Right cardiac atrium (tissue), 5 donors: ENCODE measurements around the gene CTPS2. TPM values are rescaled to one million over a fixed set of nuclear protein-coding genes. Genes with fewer than 3 reads are reported as not detected.
A peak's percentile ranks its signal among the peaks of the same experiment; 100 is the strongest.
"Not testable (repeated sequence)": the region's sequence is repeated elsewhere in the genome, so short reads cannot be mapped to it uniquely, and the experiment has no call there.

Source experiments
- ATAC-seq, 2 donors: fragments of 200-7000 bp; cut with Tn5 transposase; one replicate each; pipeline versions ENCODE4 v1.8.0 to v1.9.1; 2020; ENCODE audit warnings: moderate library complexity in 2 of 2, mild to moderate bottlenecking in 1 of 2
- DNase-seq, 3 donors: peaks; one replicate each; pipeline ENCODE4 v3.0.0-alpha.2; 2020
- H3K27ac ChIP-seq: one replicate; pipeline ENCODE4 v1.5.1; 2013; ENCODE audit warnings: mild to moderate bottlenecking, low read length, control low read depth, moderate library complexity
- H3K27me3 ChIP-seq: one replicate; pipeline ENCODE4 v1.6.1; 2013; ENCODE audit not compliant: control insufficient read depth, insufficient read depth
- H3K4me1 ChIP-seq: one replicate; pipeline ENCODE4 v1.6.1; 2013; ENCODE audit warnings: low read length; ENCODE audit not compliant: control insufficient read depth, insufficient read depth
- H3K4me3 ChIP-seq: one replicate; pipeline ENCODE4 v1.5.1; 2013; ENCODE audit warnings: low read length, control low read depth
- H3K9me3 ChIP-seq: one replicate; pipeline ENCODE4 v1.6.1; 2013; ENCODE audit warnings: low read length; ENCODE audit not compliant: control insufficient read depth
- WGBS: extraction: QIAGEN DNeasy Blood & Tissue Kit; methylation state at CpG from one replicate; pipeline ENCODE4 v1.1.7; 2013; 5-methylcytosine and 5-hydroxymethylcytosine counted together
- intact Hi-C, 4 donors: fragments of 100-400 bp; cut with DNase I; formaldehyde crosslinking; loops; one replicate each; pipeline versions ENCODE4 v1.11.0 to v1.14.0; 2022 to 2023
- polyA plus RNA-seq: library from polyadenylated mRNA; stranded (reverse); fragments of 200-250 nt; gene quantifications from one replicate; pipeline ENCODE4 v1.2.3, GENCODE V29; 2013
- total RNA-seq, 4 donors: library from RNA; stranded (reverse); fragmentation: NEBNext Ultra II Directional; extraction: Animal tissue kit (Norgen Biotek cat#: 25700); gene quantifications; one replicate each; pipeline ENCODE4 v1.2.1, GENCODE V29; 2021
- donor health status: healthy with polysubstance abuse.
- donor health status: DM: no; HTN: yes; CAD: no.
- donor health status: DM: no; HTN: no; CAD: no.
- donor health status: DM: no; HTN: yes; CAD: no; lungs with severe emphysema.
- donor health status: DM: yes; HTN: yes; CAD: no.

CTPS2 gene
- total and polyA plus RNA-seq, 5 donors: 4.0 to 6.8 (median 6.1) TPM

- Histone ChIP-seq H3K27ac (no peak overlapping the region), H3K27me3 (no peaks in the 10 kb centered on the region), H3K4me1 (no peaks in the 10 kb centered on the region), H3K4me3 (no peak overlapping the region), H3K9me3 (no peaks in the 10 kb centered on the region)
- WGBS: 14% methylated on average over 4 of the region's 4 CpGs
- no peak for ATAC-seq
- no peak for DNase-seq
- intact Hi-C loops: no loop called here
These were observed 78.7 kb downstream of the CTPS2 start for GRCh38 chrX:16633754-16634153.

DNA sequence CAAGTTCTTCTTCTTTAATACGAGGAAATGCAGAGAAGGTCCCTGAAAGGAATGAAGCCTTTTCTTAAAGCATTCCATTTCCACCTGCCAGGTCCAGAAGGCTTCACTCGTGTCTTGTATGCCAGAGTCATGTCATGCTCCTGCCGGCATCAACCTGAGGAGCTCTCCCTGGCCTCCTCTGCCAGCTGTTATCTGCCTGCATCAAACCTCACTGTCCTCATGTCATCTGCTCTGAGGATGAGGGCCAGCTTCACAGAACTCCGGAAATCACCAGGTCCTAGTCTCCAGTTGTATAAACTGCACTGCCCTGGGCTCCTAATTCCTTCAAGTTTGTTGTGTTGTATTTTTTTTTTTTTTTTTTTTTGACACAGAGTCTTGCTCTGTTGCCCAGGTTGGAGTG is 82.6 kb downstream of the CTPS2 start:
- Histone ChIP-seq H3K4me3 (no peak overlapping the region), H3K27ac (no peak overlapping the region), H3K27me3 (no peaks in the 10 kb centered on the region), H3K4me1 (no peaks in the 10 kb centered on the region), H3K9me3 (no peaks in the 10 kb centered on the region)
- intact Hi-C loops: no loop called here
- 52% methylated on average over 4 of the region's 4 CpGs for WGBS
- no peak for ATAC-seq
- DNase-seq: no peak

DNA sequence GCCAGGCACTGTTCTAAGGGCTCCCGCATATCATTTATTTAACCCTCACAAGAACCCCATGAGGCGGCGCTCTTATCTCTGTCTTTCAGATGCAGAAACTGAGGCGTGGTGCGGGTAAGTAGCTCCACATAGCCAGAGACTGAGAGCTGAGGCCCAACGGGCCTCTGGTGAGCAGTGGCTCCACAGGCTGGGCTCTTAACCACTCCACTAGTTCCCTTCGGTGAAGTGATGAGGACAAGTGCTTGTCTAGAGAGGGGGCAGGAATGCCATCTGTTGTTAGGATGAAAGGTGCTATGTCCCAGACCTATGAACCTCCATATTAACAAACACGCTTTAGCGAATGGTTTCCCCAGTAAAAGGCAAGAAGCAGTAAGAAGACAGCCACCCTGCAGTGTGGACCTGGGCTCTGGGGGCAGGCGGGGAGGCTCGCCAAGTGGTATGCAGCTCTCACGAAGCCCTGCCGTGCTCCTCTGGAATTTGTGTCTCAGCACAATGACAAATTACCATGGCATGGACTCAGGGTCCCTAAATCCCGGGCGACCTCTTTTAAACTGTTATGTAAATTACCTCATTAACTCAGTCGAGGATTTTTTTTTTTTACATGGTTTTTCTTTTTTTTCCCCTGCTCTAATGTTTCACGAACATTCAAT is 83.4 kb downstream of the CTPS2 start:
- Histone ChIP-seq H3K27ac (no peak overlapping the region), H3K27me3 (no peaks in the 10 kb centered on the region), H3K4me1 (no peaks in the 10 kb centered on the region), H3K9me3 (no peaks in the 10 kb centered on the region), H3K4me3 (no peak overlapping the region)
- intact Hi-C loops: no loop called here
- 70% methylated on average over 17 of the region's 17 CpGs for WGBS
- DNase-seq (no peak), ATAC-seq (peak in 1 of 2 donors; percentile 42)

DNA sequence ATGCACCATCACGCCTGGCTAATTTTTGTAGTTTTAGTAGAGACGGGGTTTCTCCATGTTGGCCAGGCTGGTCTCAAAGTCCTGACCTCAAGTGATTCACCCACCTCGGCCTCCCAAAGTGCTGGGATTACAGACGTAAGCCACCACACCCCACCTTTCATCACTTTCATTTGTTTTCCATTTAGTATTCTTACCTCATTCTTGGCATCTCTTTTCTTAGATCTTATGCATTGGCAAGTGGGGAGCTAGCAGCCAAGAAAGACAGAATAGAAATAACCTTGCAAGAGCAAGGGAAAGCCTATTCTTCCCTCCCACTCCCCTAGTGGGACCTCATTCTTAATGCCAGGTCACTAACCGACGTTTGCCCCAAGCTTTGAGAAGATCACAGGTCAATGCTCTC is 84.0 kb downstream of the CTPS2 start:
- H3K4me3 ChIP-seq, intact Hi-C loops, H3K9me3 ChIP-seq, H3K27ac ChIP-seq, DNase-seq, H3K27me3 ChIP-seq, H3K4me1 ChIP-seq: not testable (repeated sequence)
- 70% methylated on average over 6 of the region's 6 CpGs for WGBS
- peak in 1 of 2 donors; percentile 23 for ATAC-seq

- 98% methylated on average over 2 of the region's 2 CpGs for WGBS
- no peaks in the 10 kb centered on the region for H3K9me3 ChIP-seq
- H3K27ac ChIP-seq: no peak overlapping the region
- ATAC-seq: no peak
- H3K4me1 ChIP-seq: no peaks in the 10 kb centered on the region
- no peaks in the 10 kb centered on the region for H3K27me3 ChIP-seq
- no peak overlapping the region for H3K4me3 ChIP-seq
- intact Hi-C loops: no loop called here
- no peak for DNase-seq
These were observed 93.4 kb downstream of the CTPS2 start for GRCh38 chrX:16619024-16619423.

DNA sequence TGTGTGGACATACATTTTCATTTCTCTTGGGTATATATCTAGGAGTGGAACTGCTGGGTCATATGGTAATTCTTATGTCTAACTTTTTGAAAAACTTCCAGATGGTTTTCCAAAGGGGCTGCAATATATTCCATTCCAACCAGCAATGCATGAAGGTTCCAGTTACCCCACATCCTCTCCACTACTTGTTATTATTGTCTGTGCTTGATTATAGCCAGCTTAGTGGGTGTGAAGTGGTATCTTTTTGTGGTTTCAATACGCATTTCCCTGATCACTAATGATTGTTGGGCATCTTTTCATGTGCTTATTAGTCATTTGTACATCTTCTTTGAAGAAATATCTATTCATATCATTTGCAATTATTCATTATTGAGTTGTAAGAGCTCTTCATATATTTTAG is 94.0 kb downstream of the CTPS2 start:
- Histone ChIP-seq H3K27me3 (no peaks in the 10 kb centered on the region), H3K4me1 (no peaks in the 10 kb centered on the region), H3K27ac (no peak overlapping the region), H3K4me3 (no peak overlapping the region), H3K9me3 (no peaks in the 10 kb centered on the region)
- intact Hi-C loops: no loop called here
- ATAC-seq: no peak
- 95% methylated on average over 1 of the region's 1 CpG for WGBS
- DNase-seq: no peak

- Histone ChIP-seq H3K9me3 (no peaks in the 10 kb centered on the region), H3K27ac (no peak overlapping the region), H3K4me1 (no peaks in the 10 kb centered on the region), H3K4me3 (no peak overlapping the region), H3K27me3 (no peaks in the 10 kb centered on the region)
- ATAC-seq (no peak), DNase-seq (no peak)
- intact Hi-C loops: no loop called here
- WGBS: 100% methylated on average over 1 of the region's 1 CpG
These were observed 95.1 kb downstream of the CTPS2 start for GRCh38 chrX:16617382-16617781.

- no peak for ATAC-seq
These were observed 100.1 kb downstream of the CTPS2 start for GRCh38 chrX:16612257-16612897.

DNA sequence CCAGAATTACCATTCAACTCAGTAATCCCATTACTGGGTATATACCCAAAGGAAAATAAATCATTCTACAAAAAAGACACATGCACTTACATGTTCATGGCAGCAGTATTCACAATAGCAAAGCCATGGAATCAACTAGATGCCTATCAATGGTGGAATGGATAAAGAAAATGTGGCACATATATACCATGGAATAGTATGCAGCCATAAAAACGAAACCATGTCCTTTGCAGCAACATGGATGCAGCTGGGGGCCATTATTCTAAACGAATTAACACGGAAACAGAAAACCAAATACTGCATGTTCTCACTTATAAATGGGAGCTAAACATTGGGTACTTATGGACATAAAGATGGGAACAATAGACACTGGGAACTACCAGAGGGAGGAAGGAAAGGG is 101.8 kb downstream of the CTPS2 start:
- H3K27me3 ChIP-seq, H3K4me3 ChIP-seq, intact Hi-C loops, H3K4me1 ChIP-seq, DNase-seq, H3K27ac ChIP-seq, H3K9me3 ChIP-seq, ATAC-seq: not testable (repeated sequence)
- WGBS: over 99% methylated on average over 3 of the region's 3 CpGs

More at GRCh38 chrX:16612257-16612897, 100.1 kb downstream of the CTPS2 start:
- WGBS: 82% methylated on average over 6 of the region's 6 CpGs
- H3K27ac ChIP-seq: no peak overlapping the region
- no peaks in the 10 kb centered on the region for H3K4me1 ChIP-seq
- no peaks in the 10 kb centered on the region for H3K27me3 ChIP-seq
- no peaks in the 10 kb centered on the region for H3K9me3 ChIP-seq
- intact Hi-C loops: no loop called here
- no peak overlapping the region for H3K4me3 ChIP-seq
- DNase-seq: no peak

DNA sequence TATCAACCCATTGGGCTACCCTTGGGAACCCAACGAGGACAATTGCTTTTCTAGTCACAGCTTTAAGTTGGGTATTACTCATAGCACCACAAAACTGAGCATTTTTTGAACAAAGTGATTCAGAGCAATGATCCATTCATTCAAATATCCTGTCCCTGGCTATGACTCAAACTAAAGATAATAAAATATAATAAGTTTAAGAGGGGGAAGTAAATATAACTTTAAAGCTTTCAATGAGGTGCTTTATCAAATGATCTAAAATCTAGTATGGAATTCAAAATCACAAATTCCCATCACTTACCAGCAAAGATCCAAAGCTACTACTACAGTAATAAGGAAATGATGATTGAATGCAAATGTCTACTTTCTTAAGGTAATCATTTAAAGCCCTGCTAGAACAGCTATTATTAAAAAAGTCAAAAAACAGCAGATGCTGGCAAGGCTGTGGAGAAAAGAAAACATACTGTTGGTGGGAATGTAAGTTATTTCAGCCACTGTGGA is 102.3 kb downstream of the CTPS2 start:
- Histone ChIP-seq H3K27me3 (no peaks in the 10 kb centered on the region), H3K9me3 (no peaks in the 10 kb centered on the region), H3K27ac (no peak overlapping the region), H3K4me3 (no peak overlapping the region), H3K4me1 (no peaks in the 10 kb centered on the region)
- no peak for ATAC-seq
- no peak for DNase-seq
- intact Hi-C loops: no loop called here
- WGBS: 68% methylated on average over 1 of the region's 1 CpG

DNA sequence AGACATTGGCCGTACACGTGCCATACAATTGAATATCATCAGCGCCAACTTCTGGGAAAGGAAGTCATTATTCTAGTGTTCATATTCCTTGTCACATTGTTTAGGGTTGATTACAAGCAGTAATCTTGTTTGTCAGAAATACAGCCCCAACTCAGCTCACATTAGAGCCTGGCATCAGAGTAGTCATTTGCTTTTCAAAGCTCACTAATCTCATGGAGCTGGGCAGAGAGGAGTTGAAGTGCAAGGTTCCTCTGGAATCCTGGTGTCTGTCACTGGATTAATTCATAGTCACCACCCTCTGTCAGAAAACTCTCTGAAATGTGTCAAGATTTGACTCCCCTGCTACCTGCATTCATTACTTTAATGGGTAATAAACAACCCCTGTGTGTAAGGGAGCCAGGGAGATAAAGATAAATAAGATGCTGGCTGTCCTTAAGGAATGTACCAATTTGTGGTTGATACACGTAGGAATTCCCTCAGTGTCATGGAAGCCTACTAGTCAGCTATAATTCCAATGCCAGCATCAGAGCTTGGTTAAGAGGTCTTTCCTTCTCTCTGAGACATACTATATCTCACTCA is 106.2 kb downstream of the CTPS2 start:
- no peak for ATAC-seq
- H3K4me1 ChIP-seq: peaks cover 1% of the 10 kb centered on the region
- no peak overlapping the region for H3K4me3 ChIP-seq
- H3K27me3 ChIP-seq: no peaks in the 10 kb centered on the region
- intact Hi-C loops: no loop called here
- WGBS: 71% methylated on average over 4 of the region's 4 CpGs
- H3K9me3 ChIP-seq: no peaks in the 10 kb centered on the region
- peak overlapping the region; percentile 10 for H3K27ac ChIP-seq
- DNase-seq: no peak
